Stromal cell of bone marrow (primary cell): ENCODE results near the gene CD70.
"Not testable (repeated sequence)": the region's sequence is repeated elsewhere in the genome, so short reads cannot be mapped to it uniquely, and the experiment has no call there.

Source experiments
- DNase-seq: peaks from one replicate; pipeline ENCODE4 v3.0.0-alpha.2; 2012; ENCODE audit warnings: low read depth

The CD70 gene

DNA sequence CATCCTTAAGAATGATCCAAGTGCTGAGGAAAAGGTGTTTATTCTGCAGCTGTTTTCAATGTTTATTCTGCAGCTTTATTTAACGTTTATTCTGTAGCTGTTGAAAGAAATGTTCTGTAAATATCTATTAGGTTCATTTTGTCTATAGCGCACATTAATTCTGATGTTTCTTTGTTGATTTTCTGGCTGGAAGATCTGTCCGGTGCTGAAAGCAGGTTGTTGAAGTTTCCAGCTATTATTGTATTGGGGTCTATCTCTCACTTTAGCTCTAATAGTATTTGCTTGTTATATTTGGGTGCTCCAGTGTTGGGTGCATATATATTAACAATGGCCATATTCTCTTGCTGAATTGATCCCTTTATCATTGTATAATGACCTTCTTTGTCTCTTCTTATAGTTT, 20.2 kb downstream of the CD70 start:
- no peak for DNase-seq

DNA sequence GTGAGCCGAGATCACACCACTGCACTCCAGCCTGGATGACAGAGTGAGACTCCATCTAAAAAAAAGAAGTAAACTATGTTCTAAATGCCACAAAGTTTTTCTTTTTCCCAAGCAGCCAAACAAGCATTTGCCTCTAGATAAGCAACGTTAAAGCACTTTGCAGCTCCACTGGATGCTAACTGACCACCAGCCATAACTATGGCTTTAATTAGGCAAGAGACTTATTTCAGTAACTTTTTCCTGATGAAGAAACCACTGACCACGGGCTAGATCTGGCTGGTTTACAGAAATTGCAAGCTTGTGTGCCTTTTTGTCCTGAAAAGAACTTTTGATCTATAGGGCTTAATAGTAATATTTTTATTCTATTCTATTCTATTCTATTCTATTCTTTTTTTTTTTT, 22.1 kb downstream of the CD70 start:
- DNase-seq, result no peak

DNA sequence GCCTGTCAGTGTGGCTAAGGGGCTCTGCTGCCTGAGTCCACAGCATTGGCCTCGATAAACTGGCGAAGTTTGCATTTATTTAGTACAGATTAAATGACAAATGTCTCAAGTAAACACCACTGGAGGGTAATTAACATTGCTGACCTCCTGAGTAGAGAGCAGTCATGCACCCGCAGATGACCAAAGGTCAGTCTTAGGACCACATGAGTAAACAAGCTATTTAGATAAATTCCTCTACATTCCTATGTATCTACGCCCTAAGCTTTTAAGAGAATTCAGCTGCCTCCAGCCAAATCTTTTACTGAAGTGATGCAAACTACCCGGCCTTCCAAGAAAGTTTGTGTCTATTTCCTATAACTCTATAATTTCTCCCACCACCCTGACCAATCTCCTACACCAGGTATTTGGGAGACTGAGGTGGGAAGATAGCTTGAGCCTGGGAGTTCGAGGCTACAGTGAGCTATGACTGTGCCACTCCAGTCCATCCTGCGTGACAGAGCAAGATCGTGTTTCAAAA, 22.9 kb downstream of the CD70 start:
- DNase-seq, result no peak

DNA sequence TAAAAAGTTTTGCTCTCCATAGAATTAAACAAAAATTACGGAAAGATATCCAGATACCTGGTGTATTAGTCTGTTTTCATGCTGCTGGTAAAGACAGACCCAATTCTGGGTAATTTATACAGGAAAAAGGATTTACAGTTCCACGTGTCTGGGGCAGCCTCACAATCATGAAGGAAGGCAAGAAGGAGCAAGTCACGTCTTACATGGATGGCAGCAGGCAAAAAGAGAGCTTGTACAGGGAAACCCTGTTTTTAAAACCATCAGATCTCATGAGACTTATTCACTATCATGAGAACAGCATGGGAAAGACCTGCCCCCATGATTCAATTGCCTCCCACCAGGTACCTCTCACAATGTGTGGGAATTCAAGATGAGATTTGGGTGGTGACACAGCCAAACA, 24.2 kb downstream of the CD70 start:
- DNase-seq, result not testable (repeated sequence)

DNA sequence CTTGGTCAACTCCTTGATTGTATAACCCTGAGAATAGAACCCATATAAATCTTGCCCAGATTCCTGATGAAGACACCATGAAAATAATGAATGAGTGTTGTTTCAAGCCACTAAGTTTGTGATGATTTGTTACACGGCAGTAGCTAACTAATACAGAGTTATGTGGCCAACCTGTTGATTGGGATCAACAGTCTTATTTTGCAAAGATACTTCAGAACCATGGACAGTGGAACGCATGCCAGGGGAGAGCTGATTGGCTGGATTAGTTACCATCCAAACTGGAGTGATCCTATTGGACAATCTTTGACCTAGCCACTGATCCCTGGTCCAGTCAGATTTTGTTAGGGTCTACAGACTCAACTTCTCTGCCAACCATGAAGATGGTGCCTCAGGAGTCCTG, 26.6 kb downstream of the CD70 start:
- DNase-seq, result no peak

DNA sequence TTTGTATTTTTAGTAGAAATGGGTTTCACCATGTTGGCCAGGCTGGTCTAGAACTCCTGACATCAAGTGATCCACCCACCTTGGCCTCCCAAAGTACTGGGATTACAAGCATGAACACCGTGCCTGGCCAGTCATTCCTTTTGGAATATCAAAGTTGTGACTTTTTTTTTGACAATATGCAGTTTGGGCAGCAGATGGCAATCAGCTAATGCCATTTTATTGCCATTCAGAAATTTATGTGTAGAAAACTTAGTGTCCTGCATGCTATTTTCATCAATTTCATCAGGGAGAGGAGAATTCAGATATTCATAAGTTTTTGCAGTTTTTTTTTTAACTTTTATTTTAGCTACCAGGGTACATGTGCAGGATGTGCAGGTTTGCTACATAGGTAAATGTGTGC, 28.5 kb downstream of the CD70 start:
- DNase-seq, result not testable (repeated sequence)

DNA sequence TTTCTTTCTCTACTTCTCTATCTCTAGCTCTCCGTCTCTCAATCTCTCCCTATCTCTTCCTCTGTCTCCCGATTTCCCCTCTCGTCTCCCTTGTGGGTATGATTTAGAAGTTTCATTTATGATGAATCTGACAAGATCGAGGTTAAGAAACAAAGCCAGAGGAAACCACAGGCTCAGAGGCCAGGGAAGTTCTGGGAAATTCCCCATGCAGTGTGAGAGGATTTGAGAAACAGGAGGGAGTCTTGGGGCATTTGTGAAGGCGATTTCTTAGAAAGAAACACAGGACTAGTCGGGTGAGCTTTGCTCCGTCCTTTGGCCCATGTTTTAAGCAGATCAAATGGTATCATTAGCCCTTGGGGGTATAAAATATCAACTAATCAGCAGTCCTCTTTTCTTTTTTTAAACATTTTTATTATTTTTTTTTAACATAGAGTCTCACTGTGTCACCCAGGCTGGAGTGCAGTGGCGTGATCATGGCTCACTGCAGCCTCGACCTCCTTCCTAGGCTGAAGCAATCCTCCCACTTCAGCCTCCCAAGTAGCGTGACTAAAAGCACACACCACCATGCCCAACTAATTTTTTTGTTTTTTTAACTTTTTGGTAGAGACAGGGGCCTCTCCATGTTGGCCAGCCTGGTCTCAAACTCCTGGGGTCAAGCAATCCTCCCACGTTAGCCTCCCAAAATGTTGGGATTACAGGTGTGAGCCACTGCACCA, 34.3 kb downstream of the CD70 start:
- DNase-seq, result peak; percentile 65

DNA sequence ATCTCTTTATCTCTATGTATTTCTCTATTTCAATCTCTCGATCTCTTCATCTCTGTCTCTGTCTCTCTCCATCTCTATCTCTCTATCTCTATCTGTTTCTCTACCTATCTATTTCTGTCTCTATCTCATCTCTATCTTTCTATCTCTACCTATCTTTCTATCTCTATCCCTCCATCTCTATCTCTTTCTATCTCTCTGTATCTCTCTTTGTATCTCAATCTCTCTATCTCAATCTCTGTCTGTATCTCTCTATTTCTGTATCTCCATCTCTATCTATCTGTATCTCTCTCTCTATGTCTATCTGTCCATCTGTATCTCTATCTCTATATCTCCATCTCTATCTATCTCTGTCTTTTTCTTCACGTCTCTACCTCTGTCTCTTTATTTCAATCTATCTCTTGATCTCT, 34.9 kb downstream of the CD70 start:
- DNase-seq, result no peak

DNA sequence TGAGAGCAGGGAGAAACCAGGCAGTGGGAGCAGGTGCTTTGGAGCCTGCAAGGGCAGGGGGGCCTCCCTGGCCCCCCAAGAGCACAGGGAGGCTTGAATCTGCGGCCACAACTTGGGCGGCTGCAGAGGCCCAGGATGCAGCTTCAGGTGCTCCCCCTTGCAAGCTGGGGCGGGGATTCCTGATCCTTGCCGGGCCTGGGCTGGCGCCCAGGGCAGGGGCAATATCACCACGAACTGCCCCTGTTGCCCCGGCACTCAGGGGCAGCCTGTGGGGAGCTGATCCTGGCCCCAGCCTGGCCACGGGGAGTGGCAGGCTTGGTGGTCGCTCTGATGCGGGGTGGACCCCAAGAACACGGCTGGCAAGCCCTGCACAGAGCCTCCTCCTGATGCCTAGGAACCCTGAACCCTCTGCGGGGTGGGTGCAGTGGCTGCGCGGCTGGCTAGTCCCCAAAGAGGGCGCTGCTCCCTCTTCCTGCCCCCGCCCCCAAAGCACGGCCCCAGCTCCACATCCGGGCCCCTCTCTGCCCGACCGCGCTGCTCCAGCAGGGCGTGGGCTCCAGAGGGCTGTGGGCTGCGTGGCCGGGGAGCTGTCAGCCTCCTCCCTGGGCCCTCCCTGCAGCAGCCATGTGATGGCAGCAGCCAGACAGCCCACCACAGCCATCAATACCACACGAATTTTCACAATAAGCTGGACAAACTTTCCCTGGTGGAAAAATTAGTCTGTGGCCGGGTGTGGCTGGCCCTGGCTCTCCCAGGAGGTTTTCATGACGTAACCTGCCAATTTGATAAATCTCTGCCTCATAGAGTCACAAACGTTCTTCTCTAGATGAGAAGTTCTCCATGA, 39.1 kb downstream of the CD70 start:
- no peak for DNase-seq

DNA sequence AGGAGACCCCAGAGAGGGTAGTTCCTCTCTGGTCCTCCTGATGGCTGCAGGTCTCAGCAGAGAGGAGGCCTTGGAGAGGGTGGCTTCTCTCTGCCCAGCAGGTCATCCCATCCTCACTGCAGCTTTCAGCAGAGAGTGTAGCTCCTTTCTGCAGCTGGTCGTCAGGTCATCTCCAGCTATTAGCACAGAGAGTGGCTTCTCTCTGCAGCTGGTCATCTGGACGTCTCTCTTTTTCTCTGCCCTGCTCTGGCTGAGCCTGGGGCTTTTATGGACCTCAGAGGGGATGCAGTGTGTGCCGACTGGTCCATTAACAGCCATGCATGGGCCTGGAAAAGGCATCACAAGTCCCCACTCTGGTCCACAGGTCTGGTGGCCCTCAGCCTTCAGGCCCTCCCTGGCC, 39.9 kb downstream of the CD70 start:
- no peak for DNase-seq

DNA sequence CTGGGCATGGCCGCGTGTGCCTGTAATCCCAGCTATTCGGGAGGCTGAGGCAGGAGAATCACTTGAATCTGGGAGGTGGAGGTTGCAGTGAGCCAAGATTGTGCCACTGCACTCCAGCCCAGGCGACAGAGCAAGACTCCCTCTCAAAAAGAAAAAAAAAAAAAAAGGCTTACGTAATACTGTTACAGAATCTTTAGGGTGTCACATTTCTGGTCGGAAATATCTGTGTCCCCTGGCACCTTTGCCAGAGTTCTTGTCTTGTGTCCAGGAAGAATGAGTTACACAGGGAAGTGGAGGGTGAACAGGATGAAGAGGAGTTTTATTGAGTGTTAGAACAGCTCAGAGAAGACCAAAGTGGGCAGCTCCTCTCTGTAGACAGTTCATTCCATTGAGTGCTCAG, 40.3 kb downstream of the CD70 start:
- not testable (repeated sequence) for DNase-seq

DNA sequence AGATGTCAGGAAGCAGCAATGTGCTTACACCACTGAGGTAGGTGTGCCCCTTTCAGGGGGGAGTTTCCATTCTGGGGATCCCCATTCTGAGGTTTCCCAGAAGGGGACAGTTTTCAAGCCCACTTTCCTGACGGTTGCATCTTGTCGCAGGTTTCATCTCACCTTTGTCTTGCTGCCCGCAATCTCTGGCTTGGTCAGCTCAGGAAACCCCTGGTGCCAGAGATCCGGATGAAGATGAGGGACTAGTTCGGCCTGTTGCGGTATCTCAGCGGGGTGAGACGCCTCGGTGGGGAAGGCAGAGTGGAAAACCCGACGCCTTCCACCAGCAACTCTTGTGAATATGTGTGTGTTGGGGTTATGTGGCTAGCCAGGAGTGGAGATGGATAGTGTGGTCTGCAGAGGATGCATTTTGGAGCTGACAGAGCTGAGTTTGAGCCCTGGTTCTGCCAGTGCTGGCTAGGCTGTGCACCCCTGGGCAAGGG, 47.0 kb downstream of the CD70 start:
- no peak for DNase-seq

DNA sequence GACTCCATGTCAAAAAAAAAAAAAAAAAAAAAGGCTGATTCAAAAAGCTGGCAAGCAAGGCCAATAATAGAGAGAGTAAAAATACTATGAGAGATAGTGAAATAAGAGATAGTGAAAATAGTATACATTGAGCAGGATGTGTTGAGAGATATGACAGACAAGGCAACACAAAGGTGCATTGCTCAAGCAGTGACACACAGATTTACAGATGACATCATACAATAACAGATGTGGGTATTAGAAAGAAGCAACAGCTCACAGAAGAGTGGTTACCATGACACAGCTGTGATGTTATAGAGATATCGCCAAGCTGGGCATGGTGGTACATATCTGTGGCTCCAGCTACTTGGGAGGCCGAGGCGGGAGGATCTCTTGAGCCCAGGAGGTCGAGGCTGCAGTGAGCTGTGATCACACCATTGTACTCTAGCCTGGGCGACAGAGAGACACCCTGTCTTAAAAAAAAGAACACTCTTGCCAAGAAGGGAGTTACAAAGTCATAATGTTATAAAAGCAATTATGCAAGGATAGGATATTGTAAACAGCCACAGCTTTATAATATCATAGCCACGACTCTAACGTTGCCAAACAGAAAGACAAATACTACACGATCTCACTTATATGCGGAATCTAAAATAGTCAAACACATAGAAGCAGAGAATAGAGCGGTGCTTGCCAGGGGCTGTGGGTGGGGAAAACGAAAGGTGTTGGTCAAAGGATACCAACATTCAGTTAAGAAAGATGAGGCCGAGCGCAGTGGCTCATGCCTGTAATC, 49.8 kb downstream of the CD70 start:
- no peak for DNase-seq

DNA sequence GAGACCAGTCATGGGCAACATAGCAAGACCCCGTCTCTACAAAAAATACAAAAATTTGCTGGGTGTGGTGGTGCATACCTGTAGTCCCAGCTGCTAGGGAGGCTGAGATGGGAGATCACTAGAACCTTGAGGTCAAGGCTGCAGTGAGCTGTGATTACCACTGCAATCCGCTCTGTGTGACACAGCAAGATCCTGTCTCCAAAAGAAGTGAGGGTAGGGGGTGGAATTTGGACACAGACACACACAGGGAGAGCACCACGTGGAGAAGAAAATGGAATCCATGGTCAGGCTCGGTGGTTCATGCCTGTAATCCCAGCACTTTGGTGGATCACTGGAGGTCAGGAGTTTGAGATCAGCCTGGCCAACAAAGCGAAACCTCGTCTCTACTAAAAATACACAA, 51.4 kb downstream of the CD70 start:
- DNase-seq, result no peak
